MCF 10A (cell line): ENCODE data around the gene SMIM10L1. TPM values are rescaled to one million over a fixed set of nuclear protein-coding genes. Genes with fewer than 3 reads are reported as not detected.
A peak's percentile ranks its signal among the peaks of the same experiment; 100 is the strongest.

Experiments
- Bru-seq: library from RNA; stranded (reverse); fragments of 400-500 nt; gene quantifications from one replicate; lab custom pipeline; 2021; lab: Mats Ljungman, UMichigan
- BruChase-seq, 2 experiments: library from RNA; stranded (reverse); fragments of 400-500 nt; gene quantifications; one replicate each; lab custom pipeline; 2021; lab: Mats Ljungman, UMichigan
- BruUV-seq: library from RNA; stranded (reverse); fragments of 400-500 nt; replicated peaks from 2 replicates; lab custom pipeline; 2021; lab: Mats Ljungman, UMichigan
- CTCF ChIA-PET: fragments of 300-600 bp; sonication (Branson Sonifier 250); formaldehyde crosslinking; extraction: SDS; loops from one replicate; lab custom pipeline; 2021; ENCODE audit warnings: antibody characterized with exemption, inconsistent platforms; lab: Yijun Ruan, JAX
- POLR2A ChIA-PET: fragments of 300-600, 350-650 bp; sonication (Branson Sonifier 250); formaldehyde crosslinking; extraction: SDS; loops from one replicate; lab custom pipeline; 2020; ENCODE audit warnings: antibody characterized with exemption, inconsistent platforms; lab: Yijun Ruan, JAX
- DNase-seq: peaks from one replicate; pipeline ENCODE4 v3.0.0-alpha.2; 2018; ENCODE audit not compliant: unreplicated experiment
- H3K27ac Mint-ChIP-seq: one replicate; pipeline ENCODE4 v1.8.0; 2022; ENCODE audit warnings: mild to moderate bottlenecking, low read depth, mixed read lengths; ENCODE audit not compliant: unreplicated experiment
- H3K27me3 Mint-ChIP-seq: one replicate; pipeline ENCODE4 v1.8.0; 2022; ENCODE audit warnings: mixed read lengths; ENCODE audit not compliant: insufficient read depth, unreplicated experiment
- H3K36me3 Mint-ChIP-seq: one replicate; pipeline ENCODE4 v1.8.0; 2022; ENCODE audit warnings: mild to moderate bottlenecking, moderate library complexity, mixed read lengths; ENCODE audit not compliant: insufficient read depth, unreplicated experiment
- H3K4me1 Mint-ChIP-seq: one replicate; pipeline ENCODE4 v1.8.0; 2022; ENCODE audit warnings: mixed read lengths; ENCODE audit not compliant: insufficient read depth, unreplicated experiment
- H3K4me3 Mint-ChIP-seq: one replicate; pipeline ENCODE4 v1.8.0; 2022; ENCODE audit warnings: mild to moderate bottlenecking, moderate library complexity, mixed read lengths; ENCODE audit not compliant: unreplicated experiment
- H3K9me3 Mint-ChIP-seq: one replicate; pipeline ENCODE4 v1.8.0; 2022; ENCODE audit warnings: mixed read lengths; ENCODE audit not compliant: unreplicated experiment
- CTCF ChIP-seq: fragments of 200-600 bp; IDR thresholded peaks from one replicate; pipeline ENCODE4 v1.8.0; 2022; ENCODE audit warnings: antibody characterized with exemption, mild to moderate bottlenecking; ENCODE audit not compliant: unreplicated experiment
- intact Hi-C: fragments of 100-400 bp; cut with micrococcal nuclease; formaldehyde crosslinking; loops from 2 replicates; pipeline ENCODE4 v1.14.1; 2022
- long read RNA-seq: library from polyadenylated mRNA; stranded (forward); transcript quantifications from one replicate; pipeline ENCODE4 v2.0.0, GENCODE V29; 2022
- total RNA-seq: library from RNA; stranded (reverse); gene quantifications from 2 replicates; pipeline ENCODE4 v1.2.3, GENCODE V29; 2022

SMIM10L1 gene
- total RNA-seq (10.5 and 10.9 TPM in 2 replicates), Bru-seq, nascent RNA (percentile 88 among the genes with signal in this experiment), BruChase-seq, experiment 1, labeled RNA remaining after a 6-hour chase (percentile 93 among the genes with signal in this experiment), BruChase-seq, experiment 2, labeled RNA remaining after a 2-hour chase (percentile 94 among the genes with signal in this experiment)
- long read RNA-seq, full-length matches to known transcripts: 85 of 85 reads
- long read RNA-seq, partial matches to known transcripts: 0 of 85 reads
- long read RNA-seq, other reads (novel, unspliced or antisense): 0 of 85 reads

- peak within 1 kb of the TSS; percentile 99 for H3K4me3 Mint-ChIP-seq
- DNase-seq: peak; percentile 95
- intact Hi-C loops: loop anchor here (5.0 kb wide), 1 partner anchor 229 kb away; no protein-coding TSS in a partner anchor
- POLR2A ChIA-PET: interaction anchor here (0.7 to 4.2 kb wide), 30 partner anchors 8 to 1548 kb away, joined by 3 to 36 read pairs (median 4); partner anchors contain the start of genes MAGOHB, TAS2R14 and YBX3
- CTCF ChIA-PET: interaction anchor here (0.5 to 1.6 kb wide), 10 partner anchors 9 to 868 kb away, joined by 3 to 5 read pairs (median 3); no protein-coding TSS in a partner anchor
- no peaks in the 10 kb centered on the region for H3K9me3 Mint-ChIP-seq
- peaks cover 48% of the 10 kb centered on the region for H3K4me1 Mint-ChIP-seq
- peak within 1 kb of the TSS; percentile 98 for H3K27ac Mint-ChIP-seq
- no peak for TF ChIP-seq CTCF
- H3K27me3 Mint-ChIP-seq: no peaks in the 10 kb centered on the region
- peaks cover 8% of the 10 kb centered on the region for H3K36me3 Mint-ChIP-seq
- no TSS peak for BruUV-seq
Measured at GRCh38 chr12:11171145-11171968, at the start of gene SMIM10L1. Gene SMIM10L1, plus strand, starts transcription at chr12:11171194. Its CDS starts 163 bp downstream, at chr12:11171357.

- Mint-ChIP-seq H3K27ac (no peak overlapping the region), H3K36me3 (peaks cover 7% of the 10 kb centered on the region), H3K4me1 (peaks cover 6% of the 10 kb centered on the region), H3K9me3 (no peaks in the 10 kb centered on the region), H3K27me3 (no peaks in the 10 kb centered on the region), H3K4me3 (no peak overlapping the region)
- DNase-seq: no peak
- POLR2A ChIA-PET: no interaction called here
- CTCF ChIA-PET: no interaction called here
- intact Hi-C loops: no loop called here
- TF ChIP-seq CTCF: no peak
- BruUV-seq: no TSS peak
Measured at GRCh38 chr12:11130382-11130781, 40.6 kb upstream of the SMIM10L1 start.

- Mint-ChIP-seq H3K4me3 (no peak overlapping the region), H3K9me3 (no peaks in the 10 kb centered on the region), H3K4me1 (peaks cover 6% of the 10 kb centered on the region), H3K27ac (no peak overlapping the region), H3K27me3 (no peaks in the 10 kb centered on the region), H3K36me3 (peaks cover 7% of the 10 kb centered on the region)
- intact Hi-C loops: no loop called here
- no TSS peak for BruUV-seq
- CTCF ChIA-PET: no interaction called here
- POLR2A ChIA-PET: interaction anchor here (0.7 kb wide), 1 partner anchor 105 kb away, joined by 3 read pairs; no protein-coding TSS in a partner anchor
- TF ChIP-seq CTCF: no peak
- no peak for DNase-seq
Measured at GRCh38 chr12:11130999-11131398, 40.0 kb upstream of the SMIM10L1 start.

- peaks cover 7% of the 10 kb centered on the region for H3K36me3 Mint-ChIP-seq
- H3K27me3 Mint-ChIP-seq: no peaks in the 10 kb centered on the region
- TF ChIP-seq CTCF: no peak
- DNase-seq: no peak
- H3K27ac Mint-ChIP-seq: no peak overlapping the region
- ChIA-PET CTCF (interaction anchor here (0.6 kb wide), 1 partner anchor 238 kb away, joined by 3 read pairs; no protein-coding TSS in a partner anchor), POLR2A (no interaction called here)
- intact Hi-C loops: no loop called here
- no TSS peak for BruUV-seq
- H3K9me3 Mint-ChIP-seq: no peaks in the 10 kb centered on the region
- no peak overlapping the region for H3K4me3 Mint-ChIP-seq
- peaks cover 6% of the 10 kb centered on the region for H3K4me1 Mint-ChIP-seq
Measured at GRCh38 chr12:11133162-11133561, 37.8 kb upstream of the SMIM10L1 start.
